Naive B cell (primary cell): ENCODE data around the gene AAK1. TPM values are rescaled to one million over a fixed set of nuclear protein-coding genes. Genes with fewer than 3 reads are reported as not detected.

ENCODE experiments used
- ATAC-seq, 2 donors: fragments of 150-1000 bp; cut with Tn5 transposase; 2 replicates each; pipeline ENCODE4 v1.10.0; 2021; ENCODE audit warnings: low read depth in 2 of 2, mild to moderate bottlenecking in 2 of 2, moderate library complexity in 2 of 2
- DNase-seq: peaks from one replicate; pipeline ENCODE4 v3.0.0; 2022
- H3K27ac Mint-ChIP-seq, 6 donors: one replicate each; pipeline ENCODE4 v1.8.0; 2020 to 2022; ENCODE audit warnings: mild to moderate bottlenecking in 6 of 6, mixed read lengths in 6 of 6, moderate library complexity in 5 of 6, inconsistent platforms in 2 of 6
- H3K27me3 Mint-ChIP-seq, 3 donors: one replicate each; pipeline ENCODE4 v1.8.0; 2021 to 2022; ENCODE audit warnings: mixed read lengths in 3 of 3, mild to moderate bottlenecking in 1 of 3
- H3K36me3 Mint-ChIP-seq, 2 donors: one replicate each; pipeline ENCODE4 v1.8.0; 2020 to 2022; ENCODE audit warnings: mixed read lengths in 2 of 2, inconsistent platforms in 1 of 2, mild to moderate bottlenecking in 1 of 2
- H3K4me1 Mint-ChIP-seq, 3 donors: one replicate each; pipeline ENCODE4 v1.8.0; 2020 to 2022; ENCODE audit warnings: mixed read lengths in 3 of 3, inconsistent platforms in 1 of 3, mild to moderate bottlenecking in 1 of 3, moderate library complexity in 1 of 3
- H3K4me3 Mint-ChIP-seq, 8 donors: one replicate each; pipeline ENCODE4 v1.8.0; 2020 to 2022; ENCODE audit warnings: mild to moderate bottlenecking in 8 of 8, mixed read lengths in 8 of 8, moderate library complexity in 8 of 8, inconsistent platforms in 2 of 8
- H3K9me3 Mint-ChIP-seq, 7 donors: one replicate each; pipeline ENCODE4 v1.8.0; 2020 to 2022; ENCODE audit warnings: mixed read lengths in 7 of 7, mild to moderate bottlenecking in 5 of 7, inconsistent platforms in 2 of 7, moderate library complexity in 1 of 7
- polyA plus RNA-seq, 6 donors: library from polyadenylated mRNA; unstranded; fragments of 300-500 nt; fragmentation: Illumina TruSeq; gene quantifications; one replicate each; pipeline ENCODE4 v1.2.3, GENCODE V29; 2021; ENCODE audit warnings: low read depth in 6 of 6

The AAK1 gene
- polyA plus RNA-seq, 6 donors from 2014 or later = 0.47 to 6.1 (median 3.4) TPM

DNA sequence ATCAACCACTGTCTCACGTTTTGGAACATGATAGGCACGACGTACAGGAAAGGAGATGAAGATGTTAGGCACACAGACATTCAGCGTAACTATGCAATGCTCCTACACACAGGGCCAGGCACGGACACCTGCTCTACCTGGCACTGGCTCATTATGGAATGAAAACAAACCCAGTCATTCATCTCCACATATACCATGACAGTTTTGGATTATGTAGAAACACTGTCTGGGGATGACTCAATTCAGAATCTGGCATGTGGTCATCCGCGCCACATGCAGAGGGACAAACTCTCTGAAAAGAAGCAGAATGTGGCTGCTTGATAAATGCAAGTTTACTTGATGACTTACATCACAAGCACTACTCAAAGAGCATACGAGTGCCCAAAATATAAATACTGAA is 176.8 kb downstream of the AAK1 start:
- no peaks in the 10 kb centered on the region for H3K27me3 Mint-ChIP-seq
- H3K4me3 Mint-ChIP-seq = no peak overlapping the region
- no peak overlapping the region for H3K27ac Mint-ChIP-seq
- H3K4me1 Mint-ChIP-seq = no peaks in the 10 kb centered on the region
- ATAC-seq = no peak
- no peak for DNase-seq
- no peaks in the 10 kb centered on the region for H3K9me3 Mint-ChIP-seq
- H3K36me3 Mint-ChIP-seq = no peaks in the 10 kb centered on the region

DNA sequence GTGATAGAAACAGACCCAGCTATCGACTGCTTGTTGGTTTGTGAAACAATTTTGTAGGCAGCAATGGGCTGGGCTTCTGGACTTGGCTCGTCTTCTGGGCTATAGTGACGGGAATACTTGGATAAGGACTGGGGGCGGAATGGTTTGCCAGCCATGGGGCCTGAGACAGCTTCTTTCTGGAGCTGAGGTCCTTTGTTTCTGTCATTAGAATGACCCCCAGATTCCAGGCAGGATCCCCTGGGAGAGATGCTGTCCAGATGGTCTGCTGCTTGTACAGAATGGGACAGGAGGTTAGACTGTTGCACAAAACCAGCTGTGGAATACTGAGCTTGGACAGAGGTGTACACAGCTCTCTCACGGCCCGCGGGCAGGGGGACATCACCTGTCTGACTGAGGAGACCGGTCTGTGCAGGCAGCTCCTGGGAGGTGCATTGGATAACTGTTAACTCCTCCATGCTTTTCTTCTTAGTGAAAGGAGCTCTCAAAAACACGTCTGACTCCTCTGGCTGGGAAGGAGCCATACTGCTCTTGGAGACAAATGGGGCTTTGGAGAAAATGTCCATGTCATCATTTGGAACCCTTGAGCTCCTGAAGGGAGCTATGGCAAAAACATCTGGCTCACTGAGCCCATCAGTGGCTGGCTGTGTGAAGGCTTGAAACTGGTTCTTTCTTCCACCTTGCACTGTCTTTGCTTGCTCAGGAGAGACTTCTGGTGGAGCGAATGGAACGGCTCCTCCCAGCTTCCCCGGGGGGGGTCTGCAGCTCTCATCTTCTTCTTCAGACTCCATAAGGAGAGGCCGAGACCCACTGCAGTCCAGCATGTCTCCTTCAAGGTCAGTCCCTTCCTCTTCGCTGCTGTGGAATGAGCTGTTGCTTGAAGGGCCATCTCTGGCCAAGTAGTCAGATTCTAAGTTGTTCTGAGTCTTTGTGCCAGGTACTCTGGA is 177.8 kb downstream of the AAK1 start:
- Mint-ChIP-seq H3K4me1 (no peaks in the 10 kb centered on the region), H3K4me3 (no peak overlapping the region), H3K27ac (peak overlapping the region in 1 of 6 donors; percentile 16), H3K27me3 (no peaks in the 10 kb centered on the region), H3K36me3 (no peaks in the 10 kb centered on the region), H3K9me3 (no peaks in the 10 kb centered on the region)
- DNase-seq (no peak), ATAC-seq (no peak)

DNA sequence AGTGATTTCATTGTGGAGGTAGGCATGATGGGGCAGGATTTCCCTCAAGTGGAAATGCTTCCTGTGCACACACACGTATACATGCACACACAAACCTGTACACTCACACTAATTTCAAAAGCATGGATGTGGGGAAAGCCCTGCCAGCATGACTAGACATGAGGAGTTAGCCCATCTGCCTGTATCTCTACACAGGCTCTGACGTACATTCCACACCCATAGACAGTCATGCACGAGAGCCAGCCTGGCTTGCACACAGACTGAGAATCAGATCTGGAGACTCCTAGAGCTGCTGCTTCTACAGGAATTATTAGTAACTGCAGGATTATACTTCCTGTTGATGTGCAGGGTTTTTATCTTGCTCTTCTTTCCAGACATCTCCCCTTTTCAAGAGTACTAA is 179.0 kb downstream of the AAK1 start:
- no peaks in the 10 kb centered on the region for H3K4me1 Mint-ChIP-seq
- ATAC-seq = no peak

DNA sequence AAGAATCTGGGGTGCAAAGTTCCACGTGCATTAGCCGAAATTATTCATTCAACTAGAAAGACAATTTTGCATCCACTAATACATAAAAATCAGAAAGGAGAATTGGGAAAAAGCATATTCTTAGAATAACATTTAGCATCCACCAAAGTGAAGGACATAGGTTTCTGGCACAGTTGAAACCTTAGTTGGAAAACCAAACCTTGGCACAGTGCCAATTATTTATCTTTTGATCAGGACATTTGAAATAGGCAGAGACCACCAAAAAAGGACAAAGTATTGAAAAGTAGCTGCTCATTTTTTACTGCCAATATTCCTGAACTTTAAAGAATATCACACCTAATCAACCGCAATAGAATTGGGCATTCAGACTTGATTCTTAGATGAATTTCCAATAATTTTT is 180.8 kb downstream of the AAK1 start:
- no peak overlapping the region for H3K27ac Mint-ChIP-seq
- H3K27me3 Mint-ChIP-seq = no peaks in the 10 kb centered on the region
- no peaks in the 10 kb centered on the region for H3K36me3 Mint-ChIP-seq

More for the DNA sequence above, 179.0 kb downstream of the AAK1 start:
- Mint-ChIP-seq H3K27ac (no peak overlapping the region), H3K9me3 (no peaks in the 10 kb centered on the region), H3K27me3 (no peaks in the 10 kb centered on the region), H3K36me3 (no peaks in the 10 kb centered on the region), H3K4me3 (no peak overlapping the region)
- DNase-seq = no peak

DNA sequence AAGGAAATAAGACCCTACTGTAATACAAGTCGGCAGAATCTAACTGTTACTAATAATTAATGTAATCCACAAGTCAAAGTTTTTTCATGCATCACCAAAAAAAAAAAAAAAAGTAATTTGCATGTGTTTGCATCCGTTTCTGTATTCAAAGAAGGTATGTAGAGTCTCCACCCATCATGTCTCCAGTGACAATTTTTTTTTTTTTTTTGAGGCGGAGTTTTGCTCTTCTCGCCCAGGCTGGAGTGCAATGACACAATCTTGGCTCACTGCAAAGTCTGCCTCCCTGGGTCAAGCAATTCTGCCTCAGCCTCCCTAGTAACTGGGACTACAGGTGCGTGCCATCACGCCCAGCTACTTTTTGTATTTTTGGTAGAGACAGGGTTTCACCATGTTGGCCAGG is 182.1 kb downstream of the AAK1 start:
- Mint-ChIP-seq H3K9me3 (no peaks in the 10 kb centered on the region), H3K4me1 (peaks cover 0 to 2% (median 0%) of the 10 kb centered on the region in 3 donors), H3K4me3 (no peak overlapping the region), H3K36me3 (no peaks in the 10 kb centered on the region), H3K27ac (no peak overlapping the region), H3K27me3 (no peaks in the 10 kb centered on the region)
- DNase-seq = no peak
- ATAC-seq = no peak

More for the DNA sequence above, 180.8 kb downstream of the AAK1 start:
- ATAC-seq = no peak
- H3K4me1 Mint-ChIP-seq = no peaks in the 10 kb centered on the region
- H3K9me3 Mint-ChIP-seq = no peaks in the 10 kb centered on the region
- H3K4me3 Mint-ChIP-seq = no peak overlapping the region
- no peak for DNase-seq

DNA sequence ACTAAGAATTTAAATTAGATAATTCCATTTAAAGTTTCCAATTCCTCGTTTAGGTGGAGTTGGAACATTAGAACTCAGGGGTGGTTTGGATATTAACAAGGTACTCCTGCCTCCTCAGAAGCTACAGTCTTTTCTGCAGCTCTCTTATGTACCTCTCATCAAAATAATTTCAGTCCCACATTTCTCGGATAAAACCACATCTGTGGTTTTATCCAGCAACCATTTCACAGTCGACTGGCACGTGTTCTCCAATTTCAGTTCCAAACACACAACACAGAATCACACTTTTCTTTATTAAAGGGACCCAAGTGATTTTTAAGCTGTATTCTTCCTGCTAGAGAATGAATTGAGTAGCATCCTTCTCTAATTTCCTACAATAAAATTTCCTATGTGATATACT is 183.6 kb downstream of the AAK1 start:
- Mint-ChIP-seq H3K9me3 (no peaks in the 10 kb centered on the region), H3K4me3 (no peak overlapping the region), H3K36me3 (no peaks in the 10 kb centered on the region), H3K27ac (no peak overlapping the region), H3K27me3 (peaks cover 0 to 7% (median 0%) of the 10 kb centered on the region in 3 donors), H3K4me1 (peaks cover 0 to 2% (median 0%) of the 10 kb centered on the region in 3 donors)
- DNase-seq = no peak
- no peak for ATAC-seq

DNA sequence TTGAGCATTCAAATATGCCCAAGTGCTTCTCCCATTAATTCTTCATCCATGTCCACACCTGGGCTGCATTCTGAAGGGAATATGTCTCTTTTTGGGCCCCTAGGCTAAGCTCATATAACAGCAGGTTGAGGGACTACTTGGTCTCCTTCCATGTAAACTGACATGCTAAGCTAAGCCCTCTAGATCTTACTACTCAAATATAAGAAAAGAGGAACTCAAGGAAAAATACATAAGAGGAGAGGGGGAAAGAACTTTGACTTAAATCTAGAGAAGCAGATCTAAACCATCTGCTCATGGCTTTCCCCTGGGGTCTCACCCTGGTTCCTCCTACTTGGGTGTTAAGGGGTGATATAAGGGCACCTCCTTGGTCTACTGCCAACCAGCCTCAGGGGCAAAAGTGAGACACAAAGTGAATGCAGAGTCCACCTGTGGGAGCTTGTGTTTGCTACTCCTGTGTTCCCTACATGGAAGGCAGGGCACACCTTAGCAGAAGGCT is 186.5 kb downstream of the AAK1 start:
- Mint-ChIP-seq H3K9me3 (no peaks in the 10 kb centered on the region), H3K4me3 (no peak overlapping the region), H3K27ac (no peak overlapping the region), H3K27me3 (peaks cover 0 to 7% (median 0%) of the 10 kb centered on the region in 3 donors), H3K36me3 (no peaks in the 10 kb centered on the region), H3K4me1 (peaks cover 0 to 2% (median 0%) of the 10 kb centered on the region in 3 donors)
- DNase-seq (no peak), ATAC-seq (peak in 1 of 2 donors; percentile 20)

DNA sequence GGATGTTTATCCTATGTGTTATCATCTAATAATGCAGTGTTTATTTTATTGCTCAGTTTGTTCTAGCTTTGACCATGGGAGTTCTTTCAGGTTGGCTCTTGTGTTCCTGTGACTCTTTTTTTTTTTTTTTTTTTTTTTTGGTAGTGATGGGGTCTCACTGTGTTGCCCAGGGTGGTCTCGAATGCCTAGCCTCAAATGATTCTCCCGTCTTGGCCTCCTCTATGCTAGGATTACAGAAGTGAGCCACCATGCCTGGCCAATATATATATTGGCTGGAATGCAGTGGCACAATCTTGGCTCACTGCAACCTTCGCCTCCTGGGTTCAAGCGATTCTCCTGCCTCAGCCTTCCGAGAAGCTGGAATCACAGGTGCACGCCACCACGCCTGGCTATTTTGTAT is 187.4 kb downstream of the AAK1 start:
- H3K27me3 Mint-ChIP-seq = peaks cover 0 to 7% (median 0%) of the 10 kb centered on the region in 3 donors
- H3K9me3 Mint-ChIP-seq = no peaks in the 10 kb centered on the region
- H3K4me1 Mint-ChIP-seq = peaks cover 0 to 2% (median 0%) of the 10 kb centered on the region in 3 donors
- no peak for ATAC-seq
- no peak overlapping the region for H3K27ac Mint-ChIP-seq
- H3K4me3 Mint-ChIP-seq = no peak overlapping the region
- H3K36me3 Mint-ChIP-seq = no peaks in the 10 kb centered on the region
- DNase-seq = no peak

DNA sequence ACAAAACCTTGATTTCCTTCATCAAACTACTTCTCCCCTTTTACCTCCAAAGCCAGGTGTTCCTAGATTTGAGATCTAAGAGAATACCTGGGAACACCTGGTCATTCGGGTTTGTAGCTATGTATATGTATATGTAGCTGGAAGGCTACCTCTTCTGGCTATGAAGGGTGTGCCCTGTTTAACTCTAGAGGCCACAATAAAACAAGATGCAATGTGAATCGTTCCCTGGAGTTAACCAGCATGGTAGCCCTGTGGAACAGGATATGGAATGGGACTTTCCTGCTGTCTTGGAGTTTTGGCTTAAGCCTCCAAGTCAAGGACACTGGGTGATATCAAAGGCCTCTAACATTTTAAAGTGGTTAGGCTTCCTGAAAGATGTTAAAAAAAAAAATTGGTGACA is 188.6 kb downstream of the AAK1 start:
- H3K36me3 Mint-ChIP-seq = no peaks in the 10 kb centered on the region
- no peaks in the 10 kb centered on the region for H3K9me3 Mint-ChIP-seq
- no peak overlapping the region for H3K4me3 Mint-ChIP-seq
- no peak for DNase-seq
- peaks cover 0 to 2% (median 0%) of the 10 kb centered on the region in 3 donors for H3K4me1 Mint-ChIP-seq
- no peak for ATAC-seq
- no peak overlapping the region for H3K27ac Mint-ChIP-seq
- peaks cover 0 to 7% (median 0%) of the 10 kb centered on the region in 3 donors for H3K27me3 Mint-ChIP-seq

DNA sequence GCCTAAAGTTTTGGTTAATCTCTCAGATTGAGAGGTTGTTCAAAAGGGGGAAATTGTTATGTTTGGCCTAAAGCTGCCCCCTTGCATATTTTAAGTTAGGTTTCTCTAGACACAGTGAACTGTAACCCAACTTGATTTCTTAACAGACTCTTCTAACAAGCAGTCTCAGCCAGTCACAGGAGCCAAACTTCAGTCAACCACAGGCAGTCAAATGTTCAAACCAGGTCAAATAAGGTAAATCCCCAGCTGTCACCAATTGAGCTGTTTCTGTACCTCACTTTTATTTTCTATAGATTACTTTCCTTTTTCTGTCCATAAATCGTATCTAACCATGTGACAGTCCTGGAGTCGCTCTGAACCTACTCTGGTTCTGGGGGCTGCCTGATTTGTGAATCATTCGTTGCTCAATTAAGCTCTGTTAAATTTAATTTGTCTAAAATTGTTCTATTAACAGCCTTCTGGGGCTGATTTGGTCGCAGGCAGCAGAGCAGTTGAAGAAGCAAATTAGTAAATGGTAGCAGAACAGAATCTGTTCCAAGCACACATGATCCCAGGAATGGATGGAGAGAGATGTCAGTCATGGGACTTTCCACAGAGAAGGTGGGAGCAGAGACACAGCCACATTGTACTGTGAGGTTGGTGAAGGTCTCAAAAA is 189.9 kb downstream of the AAK1 start:
- H3K4me3 Mint-ChIP-seq = no peak overlapping the region

DNA sequence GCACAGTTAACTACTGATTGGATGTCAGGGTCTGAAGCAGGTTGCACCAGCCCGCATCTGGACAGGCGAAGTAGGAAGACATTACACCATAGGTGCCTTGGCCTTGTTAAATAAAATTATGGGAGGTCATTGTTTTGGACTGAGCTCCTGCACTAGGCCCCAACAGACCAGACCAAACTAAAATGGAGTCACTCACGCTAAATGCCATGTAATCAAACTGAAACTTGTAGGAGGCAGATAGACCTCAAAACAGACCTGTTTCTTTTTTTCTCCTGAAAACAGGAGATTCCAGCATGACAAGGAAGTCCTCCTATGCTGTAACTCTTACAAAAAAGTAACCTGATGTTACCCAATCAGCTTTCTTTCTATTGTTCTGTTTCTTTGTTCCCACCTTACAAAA is 190.9 kb downstream of the AAK1 start:
- H3K4me1 Mint-ChIP-seq = peaks cover 0 to 6% (median 0%) of the 10 kb centered on the region in 3 donors
- ATAC-seq = no peak
- no peak for DNase-seq
- no peak overlapping the region for H3K27ac Mint-ChIP-seq
- H3K9me3 Mint-ChIP-seq = peaks cover 0 to 2% (median 0%) of the 10 kb centered on the region in 7 donors
- peak overlapping the region in 1 of 8 donors; percentile 30 for H3K4me3 Mint-ChIP-seq
- peaks cover 0 to 17% (median 0%) of the 10 kb centered on the region in 3 donors for H3K27me3 Mint-ChIP-seq
- H3K36me3 Mint-ChIP-seq = no peaks in the 10 kb centered on the region

More for the DNA sequence above, 189.9 kb downstream of the AAK1 start:
- DNase-seq (no peak), ATAC-seq (no peak)
- Mint-ChIP-seq H3K36me3 (no peaks in the 10 kb centered on the region), H3K27ac (peak overlapping the region in 2 of 6 donors; percentile 64 to 86), H3K27me3 (peaks cover 0 to 8% (median 0%) of the 10 kb centered on the region in 3 donors), H3K9me3 (peaks cover 0 to 2% (median 0%) of the 10 kb centered on the region in 7 donors), H3K4me1 (peaks cover 0 to 4% (median 0%) of the 10 kb centered on the region in 3 donors)

DNA sequence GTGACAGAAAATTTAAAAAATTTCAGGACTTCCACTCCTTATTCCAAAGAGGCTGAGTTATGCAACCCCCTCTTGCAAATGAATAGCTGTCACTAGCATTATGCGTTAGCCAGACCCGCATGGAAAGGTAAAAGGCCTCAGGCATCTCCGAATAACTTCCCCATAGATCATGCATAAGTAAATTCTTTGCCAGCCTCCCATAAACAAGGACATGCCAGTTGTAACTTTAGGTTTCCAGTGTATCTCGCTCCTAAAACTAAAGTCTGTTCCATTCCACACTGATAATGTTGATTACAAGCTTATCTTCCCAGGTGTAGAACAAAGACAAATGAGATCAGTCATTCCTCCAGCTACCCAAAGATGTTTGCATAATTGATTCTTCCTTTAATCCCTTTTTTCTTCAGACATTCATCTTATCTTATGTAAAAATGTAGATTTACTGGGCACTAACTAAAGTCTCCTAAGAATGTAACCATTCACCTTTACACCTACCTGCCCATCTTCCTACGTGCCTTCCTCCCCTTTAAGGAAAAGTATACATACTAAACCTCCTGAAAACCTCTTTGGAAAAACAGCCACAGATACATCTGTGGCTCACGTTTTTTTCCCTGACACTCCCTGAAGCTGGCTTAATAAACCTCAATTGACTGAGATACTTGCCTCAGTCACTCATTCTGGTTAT is 192.7 kb downstream of the AAK1 start:
- Mint-ChIP-seq H3K27me3 (peaks cover 0 to 20% (median 3%) of the 10 kb centered on the region in 3 donors), H3K27ac (peak overlapping the region in 1 of 6 donors; percentile 66), H3K36me3 (no peaks in the 10 kb centered on the region), H3K4me1 (peaks cover 0 to 4% (median 0%) of the 10 kb centered on the region in 3 donors), H3K4me3 (no peak overlapping the region), H3K9me3 (peaks cover 0 to 10% (median 0%) of the 10 kb centered on the region in 7 donors)
- no peak for ATAC-seq
- no peak for DNase-seq

DNA sequence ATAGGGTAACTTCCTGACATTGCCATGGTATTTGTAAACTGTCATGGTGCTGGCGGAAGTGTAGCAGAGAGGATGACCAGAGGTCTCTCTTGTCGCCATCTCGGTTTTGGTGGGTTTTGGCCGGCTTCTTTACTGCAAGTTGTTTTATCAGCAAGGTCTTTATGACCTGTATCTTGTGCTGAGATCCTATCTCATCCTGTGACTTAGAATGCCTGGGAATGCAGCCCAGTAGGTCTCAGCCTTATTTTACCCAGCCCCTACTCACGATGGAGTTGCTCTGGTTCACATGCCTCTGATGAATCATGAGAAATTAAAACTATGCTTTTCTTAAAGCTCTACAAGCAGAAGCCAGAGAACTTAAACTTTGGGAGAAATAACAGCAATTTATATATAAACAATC is 193.6 kb downstream of the AAK1 start:
- DNase-seq (no peak), ATAC-seq (no peak)
- Mint-ChIP-seq H3K27me3 (peaks cover 0 to 13% (median 3%) of the 10 kb centered on the region in 3 donors), H3K36me3 (no peaks in the 10 kb centered on the region), H3K27ac (no peak overlapping the region), H3K9me3 (peaks cover 0 to 10% (median 0%) of the 10 kb centered on the region in 7 donors), H3K4me1 (peaks cover 0 to 4% (median 0%) of the 10 kb centered on the region in 3 donors), H3K4me3 (no peak overlapping the region)
